ENCODE data around the gene C10orf143.

GRCh38 chr10:130111852-130112180, 1.2 kb upstream of the C10orf143 start:
- TF ChIP-seq TAF1 (IDR thresholded peaks at IDR 0.05; ENCODE audit: low read depth, low read length), result no peak
- TF ChIP-seq POLR2A (IDR thresholded peaks at IDR 0.05; ENCODE audit: low read depth, low read length), result no peak
- TF ChIP-seq POLR2AphosphoS5 (IDR thresholded peaks at IDR 0.05; ENCODE audit: low read depth, low read length), result no peak
- TF ChIP-seq POU2F2 (IDR thresholded peaks at IDR 0.05; ENCODE audit: low read depth, low read length), result no peak
- TF ChIP-seq SPI1 (IDR thresholded peaks at IDR 0.05; ENCODE audit: low read depth, low read length), result no peak
- TF ChIP-seq PAX5 (IDR thresholded peaks at IDR 0.05; ENCODE audit: insufficient read depth, low read length, severe bottlenecking), result no peak
